K562 treated with DMSO at 1 percent for 4 hours (cell line): ENCODE measurements around the gene GSTM2. TPM values are rescaled to one million over a fixed set of nuclear protein-coding genes. Genes with fewer than 3 reads are reported as not detected.

Source experiments
- total RNA-seq: library from RNA; unstranded; fragments of 300-600 nt; gene quantifications from 2 replicates; pipeline ENCODE4 v1.2.3, GENCODE V29; 2022; ENCODE audit not compliant: insufficient read depth

Gene GSTM2
- 10.7 and 13.3 TPM in 2 replicates for total RNA-seq

GRCh38 chr1:109667452-109668122, at the start of gene GSTM2:
TSS of gene GSTM2 (plus strand) at chr1:109668057. CDS start at chr1:109668116, 59 bp downstream.

GRCh38 chr1:109619576-109620400, 48.1 kb upstream of the GSTM2 start, which contains the start of the genes AMPD2 and GNAT2:
TSS of gene AMPD2 (plus strand) at chr1:109619837. CDS start at chr1:109621176, 1,339 bp downstream.
TSS of gene GNAT2 (minus strand) at chr1:109619616. CDS start at chr1:109612870, 6,746 bp downstream.

GRCh38 chr1:109655615-109656519, 12.0 kb upstream of the GSTM2 start, which contains the start of gene GSTM4:
TSS of gene GSTM4 (plus strand) at chr1:109656099. CDS start at chr1:109656390, 291 bp downstream.

GRCh38 chr1:109687641-109688499, 20.0 kb downstream of the GSTM2 start, which contains the start of gene GSTM1:
TSS of gene GSTM1 (plus strand) at chr1:109687817. CDS start at chr1:109687874, 57 bp downstream.

GRCh38 chr1:109711593-109712320, 43.9 kb downstream of the GSTM2 start, which contains the start of gene GSTM5:
TSS of gene GSTM5 (plus strand) at chr1:109712251. CDS start at chr1:109712313, 62 bp downstream.

Other genes with a start within 250 kb of the GSTM2 start
- 105 and 107 TPM in 2 replicates for gene PSMA5, start 241.6 kb upstream of the GSTM2 start, total RNA-seq
- not detected in 2 replicates for gene SYPL2, start 201.5 kb upstream of the GSTM2 start, total RNA-seq
- gene ATXN7L2, start 184.2 kb upstream of the GSTM2 start, total RNA-seq, result 6.5 and 7.9 TPM in 2 replicates
- 6.7 and 6.8 TPM in 2 replicates for gene CYB561D1, start 174.0 kb upstream of the GSTM2 start, total RNA-seq
- 0.22 and 0.25 TPM in 2 replicates for gene AMIGO1, start 158.3 kb upstream of the GSTM2 start, total RNA-seq
- not detected in 2 replicates for gene GPR61, start 128.2 kb upstream of the GSTM2 start, total RNA-seq
- gene GNAI3, start 119.4 kb upstream of the GSTM2 start, total RNA-seq, result 4.7 and 5.1 TPM in 2 replicates
- not detected in 2 replicates for gene GNAT2, start 48.4 kb upstream of the GSTM2 start, total RNA-seq
- gene AMPD2, start 48.2 kb upstream of the GSTM2 start, total RNA-seq, result 46.3 and 52.2 TPM in 2 replicates
- gene GSTM4, start 12.0 kb upstream of the GSTM2 start, total RNA-seq, result 28.7 and 29.7 TPM in 2 replicates
- gene GSTM1, start 19.8 kb downstream of the GSTM2 start, total RNA-seq, result not detected in 2 replicates
- not detected in 2 replicates for gene GSTM5, start 44.2 kb downstream of the GSTM2 start, total RNA-seq
- 8.7 and 11.4 TPM in 2 replicates for gene GSTM3, start 73.0 kb downstream of the GSTM2 start, total RNA-seq
- not detected in 2 replicates for gene EPS8L3, start 95.9 kb downstream of the GSTM2 start, total RNA-seq
- 6.3 and 9.1 TPM in 2 replicates for gene CSF1, start 242.8 kb downstream of the GSTM2 start, total RNA-seq